Natural killer cell (primary cell): ENCODE results near the gene FBLIM1. TPM values are rescaled to one million over a fixed set of nuclear protein-coding genes. Genes with fewer than 3 reads are reported as not detected.

ENCODE experiments used
- ATAC-seq, 3 donors: fragments of 150-1000 bp in 2 of 3; fragments of 200-7000 bp in 1 of 3; cut with Tn5 transposase; 1 replicate in 1 of 3; 2 replicates in 2 of 3; pipeline ENCODE4 v1.10.0; 2021; ENCODE audit warnings: mild to moderate bottlenecking in 2 of 3, moderate library complexity in 2 of 3
- DNase-seq, 2 donors: peaks; one replicate each; pipeline versions ENCODE4 v3.0.0 to v3.0.0-alpha.2; 2013 to 2021; ENCODE audit warnings: mixed read lengths in 1 of 2
- H3K27ac ChIP-seq: one replicate; pipeline ENCODE4 v1.5.1; 2013; ENCODE audit warnings: mild to moderate bottlenecking, low read length
- H3K27me3 ChIP-seq: one replicate; pipeline ENCODE4 v1.6.1; 2013; ENCODE audit warnings: low read length; ENCODE audit not compliant: control insufficient read depth, insufficient read depth
- H3K36me3 ChIP-seq: one replicate; pipeline ENCODE4 v1.6.1; 2013; ENCODE audit warnings: low read length; ENCODE audit not compliant: control insufficient read depth, insufficient read depth
- H3K4me1 ChIP-seq: one replicate; pipeline ENCODE4 v1.6.1; 2013; ENCODE audit warnings: low read length; ENCODE audit not compliant: control insufficient read depth, insufficient read depth
- H3K4me3 ChIP-seq: one replicate; pipeline ENCODE4 v1.5.1; 2013; ENCODE audit warnings: low read length
- H3K9me3 ChIP-seq: one replicate; pipeline ENCODE4 v1.6.1; 2013; ENCODE audit warnings: low read length; ENCODE audit not compliant: control insufficient read depth, insufficient read depth
- H3K27ac Mint-ChIP-seq, 2 donors: one replicate each; pipeline ENCODE4 v1.8.0; 2022; ENCODE audit warnings: mild to moderate bottlenecking in 2 of 2, mixed read lengths in 2 of 2, moderate library complexity in 1 of 2
- H3K27me3 Mint-ChIP-seq, 2 donors: one replicate each; pipeline ENCODE4 v1.8.0; 2022; ENCODE audit warnings: low read depth in 2 of 2, mixed read lengths in 2 of 2
- H3K36me3 Mint-ChIP-seq: one replicate; pipeline ENCODE4 v1.8.0; 2022; ENCODE audit warnings: mixed read lengths
- H3K4me1 Mint-ChIP-seq, 2 donors: one replicate each; pipeline ENCODE4 v1.8.0; 2022; ENCODE audit warnings: mixed read lengths in 2 of 2
- H3K4me3 Mint-ChIP-seq: one replicate; pipeline ENCODE4 v1.8.0; 2022; ENCODE audit warnings: mild to moderate bottlenecking, moderate library complexity, mixed read lengths
- H3K9me3 Mint-ChIP-seq, 2 donors: one replicate each; pipeline ENCODE4 v1.8.0; 2022; ENCODE audit warnings: mixed read lengths in 2 of 2
- WGBS: methylation state at CpG from one replicate; pipeline ENCODE4 v1.1.7; 2013; ENCODE audit warnings: missing lambda C conversion rate; ENCODE audit not compliant: insufficient coverage; 5-methylcytosine and 5-hydroxymethylcytosine counted together
- intact Hi-C: fragments of 100-400 bp; cut with micrococcal nuclease; formaldehyde crosslinking; loops from one replicate; pipeline ENCODE4 v1.14.2; 2022
- total RNA-seq, 4 donors: library from RNA; stranded (reverse); fragments of 120-200 nt in 1 of 4; gene quantifications; one replicate each; pipeline versions ENCODE4 v1.2.3 to v1.2.4, GENCODE V29; 2013 to 2022
- TF ChIP-seq, protein P1 (sequence below): fragments of 200-600 bp; IDR thresholded peaks from one replicate; pipeline ENCODE4 v1.8.0; 2022; ENCODE audit warnings: antibody characterized with exemption

Gene FBLIM1
- total RNA-seq, 3 donors from 2014 or later (not counting 1 experiment from before 2014, with no cell fraction given), result 0.39 TPM; not detected in 2

DNA sequence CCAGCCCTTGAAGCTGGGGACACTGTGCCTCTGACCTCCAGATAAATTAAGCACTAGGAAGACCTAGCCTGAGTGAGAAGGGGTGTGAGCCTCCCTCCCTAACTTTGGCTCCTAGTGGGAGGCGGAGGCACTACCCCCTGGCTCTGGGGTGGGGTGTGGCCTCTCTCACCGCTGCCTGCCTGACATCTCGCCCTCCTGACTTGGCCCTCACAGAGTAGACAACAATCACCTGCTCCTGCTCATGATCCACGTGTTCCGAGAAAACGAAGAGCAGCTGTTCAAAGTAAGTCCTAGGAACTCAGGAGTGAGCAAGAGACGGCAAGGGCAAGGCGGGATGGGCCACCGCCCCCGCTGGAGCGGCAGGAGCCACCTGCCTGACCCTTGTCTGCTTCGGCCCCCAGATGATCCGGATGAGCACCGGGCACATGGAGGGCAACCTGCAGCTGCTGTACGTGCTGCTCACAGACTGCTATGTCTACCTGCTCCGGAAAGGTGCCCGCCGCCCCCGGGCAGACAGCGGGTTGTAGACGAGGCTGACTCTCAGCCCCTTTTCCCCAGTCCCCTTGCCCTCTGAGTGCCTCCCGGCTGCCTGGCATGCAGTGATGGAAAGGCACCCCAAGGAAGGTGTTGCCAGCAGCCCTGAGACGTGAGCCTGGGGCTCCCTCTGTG is 30.6 kb upstream of the FBLIM1 start:
- intact Hi-C loops, result no loop called here
- H3K27ac ChIP-seq, result no peak overlapping the region
- no peaks in the 10 kb centered on the region for H3K27me3 ChIP-seq
- H3K36me3 Mint-ChIP-seq, result no peaks in the 10 kb centered on the region
- no peak overlapping the region for H3K4me3 ChIP-seq
- no peaks in the 10 kb centered on the region for H3K27me3 Mint-ChIP-seq
- H3K9me3 Mint-ChIP-seq, result no peaks in the 10 kb centered on the region
- peaks cover 60% of the 10 kb centered on the region for H3K36me3 ChIP-seq
- ATAC-seq (no peak), DNase-seq (no peak)
- no peak overlapping the region for H3K4me3 Mint-ChIP-seq
- no peak overlapping the region for H3K27ac Mint-ChIP-seq
- H3K9me3 ChIP-seq, result no peaks in the 10 kb centered on the region
- 96% methylated on average over 23 of the region's 23 CpGs for WGBS
- no peaks in the 10 kb centered on the region for H3K4me1 ChIP-seq
- TF ChIP-seq, protein P1, sequence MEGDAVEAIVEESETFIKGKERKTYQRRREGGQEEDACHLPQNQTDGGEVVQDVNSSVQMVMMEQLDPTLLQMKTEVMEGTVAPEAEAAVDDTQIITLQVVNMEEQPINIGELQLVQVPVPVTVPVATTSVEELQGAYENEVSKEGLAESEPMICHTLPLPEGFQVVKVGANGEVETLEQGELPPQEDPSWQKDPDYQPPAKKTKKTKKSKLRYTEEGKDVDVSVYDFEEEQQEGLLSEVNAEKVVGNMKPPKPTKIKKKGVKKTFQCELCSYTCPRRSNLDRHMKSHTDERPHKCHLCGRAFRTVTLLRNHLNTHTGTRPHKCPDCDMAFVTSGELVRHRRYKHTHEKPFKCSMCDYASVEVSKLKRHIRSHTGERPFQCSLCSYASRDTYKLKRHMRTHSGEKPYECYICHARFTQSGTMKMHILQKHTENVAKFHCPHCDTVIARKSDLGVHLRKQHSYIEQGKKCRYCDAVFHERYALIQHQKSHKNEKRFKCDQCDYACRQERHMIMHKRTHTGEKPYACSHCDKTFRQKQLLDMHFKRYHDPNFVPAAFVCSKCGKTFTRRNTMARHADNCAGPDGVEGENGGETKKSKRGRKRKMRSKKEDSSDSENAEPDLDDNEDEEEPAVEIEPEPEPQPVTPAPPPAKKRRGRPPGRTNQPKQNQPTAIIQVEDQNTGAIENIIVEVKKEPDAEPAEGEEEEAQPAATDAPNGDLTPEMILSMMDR, result no peak
- no peaks in the 10 kb centered on the region for H3K4me1 Mint-ChIP-seq

DNA sequence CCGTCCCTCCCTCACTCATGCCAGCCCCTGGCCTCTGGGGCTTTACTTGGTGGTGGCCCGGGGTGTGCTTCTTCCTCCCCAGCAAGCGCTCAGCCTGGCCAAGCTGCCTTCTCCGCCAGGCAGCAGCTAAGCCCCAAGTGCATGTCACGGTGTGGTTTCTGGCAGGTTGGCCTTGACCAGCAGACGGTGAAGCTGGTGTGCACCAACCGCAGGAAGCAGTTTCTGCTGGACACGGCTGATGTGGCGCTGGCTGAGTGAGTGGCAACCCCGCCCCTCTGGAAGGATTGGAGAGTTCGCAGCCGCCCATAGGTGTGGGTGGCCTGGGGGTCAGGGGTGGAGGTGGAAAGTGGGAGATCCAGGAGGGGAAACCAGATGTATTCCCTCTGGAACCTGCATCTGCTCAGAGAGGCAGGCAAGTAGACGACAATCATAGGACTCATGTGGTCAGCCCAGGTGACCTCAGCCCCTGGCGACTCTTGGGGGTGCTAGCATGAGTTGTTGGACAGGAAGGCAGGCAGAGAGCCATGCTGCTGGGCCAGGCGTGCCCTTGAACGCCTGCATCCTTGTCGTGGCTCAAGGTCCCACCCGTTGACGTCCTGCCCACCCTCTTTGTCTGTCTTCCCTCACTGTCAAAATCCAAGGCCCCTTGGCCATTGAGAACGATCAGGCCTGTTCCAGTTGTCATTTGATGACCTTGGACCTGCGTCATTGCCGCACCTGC is 29.5 kb upstream of the FBLIM1 start:
- Mint-ChIP-seq H3K9me3 (no peaks in the 10 kb centered on the region), H3K27ac (peak overlapping the region in 1 of 2 donors; percentile 20)
- ATAC-seq, result no peak

DNA sequence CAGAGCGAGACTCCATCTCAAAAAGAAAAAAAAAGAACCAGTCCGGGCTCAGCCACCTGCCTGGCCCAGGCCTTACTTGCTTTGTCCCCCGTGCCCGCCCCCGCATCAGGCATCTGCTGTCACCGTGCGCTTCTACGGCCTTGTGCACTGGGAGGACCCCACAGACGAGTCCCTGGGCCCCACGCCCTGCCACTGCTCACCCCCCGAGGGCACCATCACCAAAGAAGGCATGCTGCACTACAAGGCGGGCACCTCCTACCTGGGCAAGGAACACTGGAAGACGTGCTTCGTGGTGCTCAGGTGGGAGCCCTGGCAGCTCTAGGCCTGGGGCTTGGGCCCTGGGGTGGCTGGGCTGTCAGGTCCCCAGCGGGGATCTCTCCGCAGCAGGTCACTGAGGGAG is 28.2 kb upstream of the FBLIM1 start:
- H3K4me1 ChIP-seq, result no peaks in the 10 kb centered on the region
- TF ChIP-seq, protein P1, result no peak
- no peaks in the 10 kb centered on the region for H3K36me3 Mint-ChIP-seq
- no peak overlapping the region for H3K27ac ChIP-seq
- no peaks in the 10 kb centered on the region for H3K9me3 Mint-ChIP-seq
- DNase-seq, result no peak
- 97% methylated on average over 16 of the region's 16 CpGs for WGBS
- no peaks in the 10 kb centered on the region for H3K27me3 ChIP-seq
- no peak overlapping the region for H3K4me3 ChIP-seq
- H3K27me3 Mint-ChIP-seq, result no peaks in the 10 kb centered on the region
- no peaks in the 10 kb centered on the region for H3K4me1 Mint-ChIP-seq
- intact Hi-C loops, result no loop called here
- H3K27ac Mint-ChIP-seq, result no peak overlapping the region
- H3K4me3 Mint-ChIP-seq, result no peak overlapping the region
- ATAC-seq, result no peak
- no peaks in the 10 kb centered on the region for H3K9me3 ChIP-seq
- peaks cover 66% of the 10 kb centered on the region for H3K36me3 ChIP-seq

More for the DNA sequence above, 29.5 kb upstream of the FBLIM1 start:
- Histone ChIP-seq H3K27me3 (no peaks in the 10 kb centered on the region), H3K36me3 (peaks cover 65% of the 10 kb centered on the region), H3K4me1 (no peaks in the 10 kb centered on the region), H3K27ac (no peak overlapping the region), H3K4me3 (no peak overlapping the region), H3K9me3 (no peaks in the 10 kb centered on the region)
- no peak for DNase-seq
- H3K27me3 Mint-ChIP-seq, result no peaks in the 10 kb centered on the region
- intact Hi-C loops, result no loop called here
- WGBS, result 92% methylated on average over 22 of the region's 22 CpGs
- no peak overlapping the region for H3K4me3 Mint-ChIP-seq
- H3K4me1 Mint-ChIP-seq, result no peaks in the 10 kb centered on the region
- H3K36me3 Mint-ChIP-seq, result no peaks in the 10 kb centered on the region
- TF ChIP-seq, protein P1, result no peak
